PC-9 (cell line): ENCODE data around the gene HOXB6.

Experiments used
- CTCF ChIP-seq: fragments of 200-600 bp; sonication (generic); conservative IDR thresholded peaks from 2 replicates; pipeline ENCODE4 v1.6.1; 2017; ENCODE audit warnings: mixed run types, antibody characterized with exemption, mild to moderate bottlenecking, moderate library complexity
- EZH2 ChIP-seq: fragments of 200-600 bp; sonication (generic); IDR thresholded peaks from 2 replicates; pipeline ENCODE4 v1.8.0; 2017; ENCODE audit warnings: antibody characterized with exemption, low read depth

- TF ChIP-seq CTCF = no peak
- TF ChIP-seq EZH2 = no peak
Observed at GRCh38 chr17:48613862-48614694, 9.3 kb upstream of the HOXB6 start.
